ENCODE data around the gene SLC35E1.

SLC35E1 gene

GRCh38 chr19:16596399-16596798 is 24.2 kb upstream of the SLC35E1 start:
- no peak for DNase-seq (ENCODE audit: low spot score)

DNA sequence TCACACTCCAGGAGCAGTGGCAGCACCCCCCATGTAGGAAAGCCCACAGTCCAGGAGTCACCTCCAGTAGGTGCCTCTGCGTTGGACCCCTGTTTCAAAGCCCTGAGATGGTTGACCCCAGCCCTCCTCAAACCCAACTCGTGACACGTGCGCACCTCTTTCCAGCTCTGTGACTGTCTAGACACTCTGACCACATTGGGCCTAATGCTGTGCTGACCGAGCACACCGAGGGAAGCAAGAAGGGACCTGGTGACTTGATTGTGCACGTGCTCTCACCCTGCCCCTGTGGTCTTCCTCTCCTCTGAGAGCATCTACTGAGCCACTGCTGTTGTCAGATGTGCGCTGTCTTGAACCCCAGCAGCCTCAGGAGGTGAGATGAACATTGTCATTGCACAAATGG is 22.9 kb upstream of the SLC35E1 start:
- no peak for DNase-seq (ENCODE audit: low spot score)

DNA sequence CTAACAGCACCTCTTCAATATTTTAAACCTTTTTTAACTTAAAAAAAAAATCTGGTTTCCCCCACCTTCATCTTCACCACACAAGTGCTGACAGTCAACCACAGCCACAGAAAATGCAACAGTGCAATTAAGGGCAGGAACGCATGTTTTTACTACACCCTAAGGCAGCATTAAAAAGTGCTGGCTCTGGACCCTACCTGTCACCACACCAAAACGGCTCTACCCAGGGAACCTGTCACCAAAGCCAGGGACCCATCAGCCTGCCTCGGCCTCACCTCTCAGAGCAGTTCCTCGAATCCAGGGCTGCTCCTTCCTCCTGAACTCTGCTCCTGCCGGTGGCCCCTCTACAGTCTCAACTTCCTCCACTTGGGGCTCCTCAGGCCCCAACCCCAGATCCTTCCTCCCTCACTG is 22.5 kb upstream of the SLC35E1 start:
- DNase-seq (ENCODE audit: low spot score), result no peak

- DNase-seq (ENCODE audit: low spot score), result no peak
These were observed 21.9 kb upstream of the SLC35E1 start for GRCh38 chr19:16594131-16594586.

DNA sequence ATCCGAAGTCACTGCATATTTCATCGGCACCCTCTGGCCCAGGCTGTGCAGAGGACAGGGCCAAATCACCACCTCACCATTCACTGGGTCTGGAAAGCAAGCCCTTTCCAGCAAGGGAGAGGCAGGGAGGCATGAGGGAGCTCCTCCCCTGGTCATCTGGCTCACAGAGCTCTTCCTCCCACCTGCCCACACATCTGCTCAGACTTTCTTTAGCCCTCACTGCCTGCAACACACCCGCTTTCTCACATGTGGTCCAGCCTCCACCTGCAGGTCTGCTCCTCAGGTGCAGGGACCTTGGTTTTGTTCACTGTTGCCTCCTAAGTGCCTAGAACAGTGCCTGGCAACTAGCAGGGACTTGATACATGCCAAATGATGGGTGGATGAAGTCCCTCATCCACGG is 21.0 kb upstream of the SLC35E1 start:
- no peak for DNase-seq (ENCODE audit: low spot score)

DNA sequence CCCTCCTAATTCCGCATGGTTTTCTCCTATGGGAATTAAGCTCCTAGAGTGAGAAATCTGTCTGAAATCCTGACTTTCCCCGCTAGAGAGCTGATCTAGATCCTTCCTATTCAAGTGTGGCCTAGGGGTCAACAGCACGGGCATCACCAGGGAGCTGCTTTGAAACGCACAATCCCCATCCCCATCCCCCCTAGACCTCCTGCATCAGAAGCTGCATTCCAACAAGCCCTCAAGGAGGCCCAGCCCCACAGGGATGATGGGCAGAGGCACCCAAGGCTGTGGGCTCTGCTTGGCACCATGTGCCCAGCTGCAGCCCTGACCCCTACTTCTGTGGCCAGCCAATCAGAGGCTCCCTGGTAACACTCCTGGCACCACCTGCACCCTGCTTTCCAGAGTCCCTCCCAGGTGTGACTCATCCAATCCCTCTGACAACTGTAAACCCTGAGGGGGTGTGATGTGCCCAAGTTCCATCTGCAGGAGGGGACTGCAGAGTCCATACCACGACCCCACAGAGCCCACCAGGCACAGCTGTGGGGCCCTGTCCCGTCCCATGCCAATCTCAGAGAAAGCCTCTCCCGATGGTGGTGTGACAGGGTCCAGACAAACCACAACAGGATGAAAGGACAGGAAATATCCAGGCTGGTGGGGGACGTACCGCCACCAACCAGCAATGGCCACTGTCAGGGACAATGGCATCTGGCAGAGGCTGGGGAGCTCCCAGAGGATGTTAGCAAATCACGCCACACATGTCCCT is 19.8 kb upstream of the SLC35E1 start:
- no peak for DNase-seq (ENCODE audit: low spot score)

- no peak for DNase-seq (ENCODE audit: low spot score)
These were observed 18.9 kb upstream of the SLC35E1 start for GRCh38 chr19:16590876-16591802.

DNA sequence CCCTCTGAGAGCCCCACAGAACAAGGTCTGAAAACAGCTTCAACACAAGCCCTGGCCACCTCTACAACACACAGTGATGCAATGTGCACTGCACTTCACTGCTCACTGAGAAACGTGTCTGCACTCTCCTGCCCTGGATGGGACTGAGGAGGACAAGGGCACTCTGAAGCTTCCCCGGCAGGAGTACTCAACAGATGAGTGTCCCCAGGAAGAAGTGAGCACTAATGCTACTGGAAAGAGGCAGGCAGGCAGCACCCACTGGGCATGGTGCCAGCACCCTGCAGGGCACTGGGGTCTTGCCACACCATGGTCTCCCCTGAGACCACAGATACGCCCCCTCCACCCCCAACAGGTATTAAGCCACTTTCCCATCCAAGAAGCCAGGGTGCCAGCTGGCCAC is 17.7 kb upstream of the SLC35E1 start:
- no peak for DNase-seq (ENCODE audit: low spot score)

GRCh38 chr19:16588824-16589577 is 16.8 kb upstream of the SLC35E1 start:
- DNase-seq (ENCODE audit: low spot score), result no peak

DNA sequence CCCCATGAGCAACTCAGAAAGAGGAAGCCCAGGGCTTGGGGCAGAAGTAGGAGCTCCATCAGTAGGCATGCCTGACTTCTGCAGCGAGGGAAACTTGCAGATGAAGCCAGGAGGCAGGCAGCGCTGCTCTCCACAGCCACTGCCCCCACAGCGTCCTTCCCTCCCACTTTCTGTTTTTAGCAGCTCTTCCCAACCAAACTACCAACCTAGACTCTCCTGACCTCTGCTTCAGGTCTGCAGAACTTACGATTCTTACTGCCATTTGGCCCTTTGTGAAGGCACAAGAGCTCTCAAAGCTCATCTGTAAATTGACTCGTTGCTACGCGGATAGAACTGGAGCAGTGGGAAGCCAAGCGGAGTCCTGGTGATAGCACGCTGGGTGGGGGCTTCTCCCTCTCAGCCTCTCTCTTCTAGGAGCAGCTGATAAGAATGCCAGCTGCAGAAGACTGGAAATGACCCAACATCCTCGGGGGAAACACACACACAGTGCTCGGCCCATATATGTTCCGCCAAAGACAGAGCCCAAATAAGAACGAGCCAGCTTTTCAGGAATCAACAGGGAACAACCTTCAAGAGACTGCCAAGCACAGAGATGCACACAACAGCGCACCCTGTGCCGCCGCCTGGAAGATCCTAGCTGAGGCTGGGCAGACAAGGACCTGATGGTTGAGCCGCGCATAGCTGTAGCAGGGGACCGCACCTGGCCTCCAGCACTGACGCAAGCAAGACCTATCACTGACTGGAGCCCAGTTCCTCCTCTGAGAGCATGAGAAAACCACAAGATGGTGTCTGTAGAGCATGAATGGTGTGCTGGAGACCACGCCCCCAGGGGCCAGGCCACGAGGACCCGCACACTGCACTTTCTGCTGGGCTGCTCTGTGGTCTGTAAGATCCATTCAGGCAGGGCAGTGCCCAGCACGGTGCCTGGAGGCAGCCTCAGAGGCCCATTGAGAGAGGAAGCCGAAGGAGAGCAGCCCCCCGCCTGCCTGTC is 15.9 kb upstream of the SLC35E1 start:
- DNase-seq (ENCODE audit: low spot score), result no peak

- DNase-seq (ENCODE audit: low spot score), result no peak
These were observed 15.0 kb upstream of the SLC35E1 start for GRCh38 chr19:16586991-16587832.

DNA sequence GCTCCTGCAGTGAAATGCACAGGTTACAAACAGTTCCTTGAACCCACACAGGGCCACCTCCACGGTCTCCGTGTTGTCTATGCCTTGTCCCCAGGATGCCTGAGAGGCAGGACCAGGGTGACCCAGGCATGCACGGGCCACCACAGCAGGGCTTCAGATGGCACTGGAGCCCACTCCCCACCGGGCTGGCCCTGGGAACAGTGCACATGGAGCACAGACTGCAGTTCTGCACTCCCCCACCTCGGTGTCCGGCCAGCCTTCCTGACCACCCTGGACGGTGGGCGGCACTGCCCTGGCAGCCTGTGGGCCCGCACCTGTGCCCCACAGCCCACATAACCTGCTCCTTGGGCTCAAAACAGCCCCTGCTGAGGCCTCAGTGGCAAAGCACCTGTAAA is 14.3 kb upstream of the SLC35E1 start:
- no peak for DNase-seq (ENCODE audit: low spot score)

DNA sequence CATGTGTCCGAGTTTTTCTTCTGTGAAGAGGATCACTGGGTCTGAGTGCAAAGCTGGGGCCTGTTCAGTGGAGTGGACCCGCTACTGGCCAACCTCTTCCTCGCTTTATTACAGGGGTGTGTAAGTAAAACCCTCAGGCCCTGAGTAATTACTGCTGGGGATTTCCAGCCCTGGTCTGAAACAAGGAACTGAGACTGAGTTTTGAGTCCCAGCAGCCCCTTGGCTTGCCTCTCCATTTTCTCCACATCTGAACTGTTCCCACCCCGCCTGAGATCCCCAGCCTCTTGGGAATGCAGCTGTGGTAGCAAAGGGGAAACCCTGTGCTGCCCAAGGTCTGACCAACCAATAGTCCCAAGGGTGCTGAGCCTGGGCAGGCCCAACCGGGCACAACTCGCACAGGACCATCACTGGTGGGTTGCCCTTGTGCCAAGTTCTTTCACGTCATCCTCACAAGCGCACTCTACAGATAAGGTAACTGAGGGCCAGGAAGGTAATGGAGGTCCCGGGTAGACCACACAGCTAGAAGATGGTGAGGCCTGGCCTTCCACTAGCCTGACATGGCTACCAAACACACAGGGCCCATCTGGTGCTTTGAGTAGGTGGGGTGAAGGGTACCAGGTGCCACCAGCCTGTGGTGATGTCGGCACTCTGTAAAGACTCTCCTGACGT is 13.7 kb upstream of the SLC35E1 start:
- DNase-seq (ENCODE audit: low spot score), result no peak

DNA sequence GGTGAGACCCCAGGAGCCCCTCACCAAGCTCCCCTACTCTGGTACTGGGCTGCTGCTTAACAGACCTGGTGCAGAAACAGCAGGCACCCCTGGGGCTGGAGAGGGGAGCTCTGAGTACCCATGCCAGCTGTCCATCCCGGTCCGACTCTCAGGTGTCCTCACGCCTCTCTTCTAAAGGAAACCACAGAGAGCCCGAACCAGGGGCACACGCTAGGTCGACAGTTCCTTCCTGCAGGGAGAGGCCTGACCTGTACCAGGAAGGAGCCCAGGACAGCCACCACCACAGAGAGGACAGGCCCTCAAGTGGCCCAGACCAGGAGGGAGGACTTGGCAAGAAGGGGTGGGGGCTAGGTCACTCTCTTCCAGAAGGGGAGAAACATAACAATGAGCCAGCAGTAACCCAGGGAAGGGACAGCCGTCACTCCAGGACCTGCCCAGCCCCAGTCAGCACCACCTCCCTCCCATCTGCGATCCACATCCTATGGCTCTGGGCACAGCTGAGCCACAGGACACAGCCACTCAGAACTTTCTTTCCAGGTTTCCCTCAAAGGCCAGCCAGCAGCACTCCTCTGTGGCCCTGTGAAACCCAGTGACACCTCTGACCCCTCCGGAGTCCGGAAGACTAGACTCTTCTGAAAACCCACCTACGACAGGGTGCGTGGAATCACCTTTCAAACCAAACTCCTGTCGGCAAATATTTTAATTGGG is 13.0 kb upstream of the SLC35E1 start:
- DNase-seq (ENCODE audit: low spot score), result no peak

DNA sequence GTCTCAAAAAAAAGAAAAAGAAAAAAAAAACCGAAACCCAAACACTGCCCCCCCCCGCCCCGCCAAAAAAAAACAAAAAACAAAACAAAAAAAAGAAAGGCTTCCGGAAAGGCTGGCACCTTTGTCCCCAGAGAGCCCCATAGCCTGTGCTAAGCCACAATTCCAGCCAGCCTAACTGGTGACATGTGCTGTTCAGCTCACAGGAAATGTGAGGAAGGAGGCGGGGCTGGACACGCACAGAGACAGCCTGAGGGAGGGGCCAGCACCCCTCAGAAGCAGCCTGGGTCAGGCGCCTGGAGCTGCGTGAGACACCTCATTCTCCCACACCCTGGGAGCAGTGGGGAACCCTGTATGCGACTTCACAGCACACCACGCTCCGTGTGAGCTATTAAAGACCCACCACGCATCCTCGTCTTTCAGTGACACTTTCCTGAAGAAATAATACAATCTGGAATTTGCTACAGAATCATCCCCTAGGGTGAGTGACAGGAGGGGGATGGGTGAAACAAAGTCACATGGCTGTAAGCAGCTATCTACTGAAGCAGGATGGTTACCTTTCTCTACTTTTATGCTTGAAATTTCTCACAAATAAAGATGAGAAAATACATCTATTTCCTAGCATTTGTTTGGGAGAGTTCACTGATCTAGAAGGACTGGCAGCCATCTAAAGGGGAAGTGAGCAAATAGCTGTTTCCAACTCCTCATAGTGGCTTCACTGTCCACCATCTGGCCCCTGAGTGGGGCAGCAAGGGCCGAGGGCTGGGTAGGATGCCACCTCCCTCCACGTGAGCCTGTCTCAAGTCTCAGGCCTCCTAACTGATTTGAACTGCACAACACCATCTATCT is 12.3 kb upstream of the SLC35E1 start:
- peak; percentile 81 for DNase-seq (ENCODE audit: low spot score)

GRCh38 chr19:16582486-16583261 is 10.5 kb upstream of the SLC35E1 start:
- DNase-seq (ENCODE audit: low spot score), result no peak

GRCh38 chr19:16581971-16582343 is 9.7 kb upstream of the SLC35E1 start:
- no peak for DNase-seq (ENCODE audit: low spot score)
